Naive thymus-derived CD8-positive, alpha-beta T cell (primary cell): ENCODE data around the gene ESPN. TPM values are rescaled to one million over a fixed set of nuclear protein-coding genes. Genes with fewer than 3 reads are reported as not detected.
"Not testable (repeated sequence)": the region's sequence is repeated elsewhere in the genome, so short reads cannot be mapped to it uniquely, and the experiment has no call there.

ENCODE experiments used
- ATAC-seq, 2 donors: fragments of 150-1000 bp; cut with Tn5 transposase in 1 of 2; sonication (Bioruptor Pico), chemical (Tn5 transposase) in 1 of 2; 1 replicate in 1 of 2; 2 replicates in 1 of 2; pipeline ENCODE4 v1.10.0; 2021; ENCODE audit warnings: mild to moderate bottlenecking in 2 of 2, moderate library complexity in 2 of 2
- POLR2A ChIA-PET: fragments of 350-600 bp; sonication (Branson Sonifier 250); formaldehyde crosslinking; loops from one replicate; lab custom pipeline; 2021; ENCODE audit warnings: antibody characterized with exemption; lab: Charles Lee
- DNase-seq, 10 donors: peaks; one replicate each; pipeline versions ENCODE4 v3.0.0 to v3.0.0-alpha.2; 2020 to 2022
- H3K27ac Mint-ChIP-seq, 10 donors: one replicate each; pipeline ENCODE4 v1.8.0; 2020 to 2022; ENCODE audit warnings: mild to moderate bottlenecking in 10 of 10, mixed read lengths in 10 of 10, moderate library complexity in 4 of 10, inconsistent platforms in 1 of 10
- H3K27me3 Mint-ChIP-seq, 5 donors: one replicate each; pipeline ENCODE4 v1.8.0; 2021 to 2022; ENCODE audit warnings: mixed read lengths in 5 of 5
- H3K36me3 Mint-ChIP-seq, 3 donors: one replicate each; pipeline ENCODE4 v1.8.0; 2020 to 2022; ENCODE audit warnings: mixed read lengths in 3 of 3, mild to moderate bottlenecking in 2 of 3, inconsistent platforms in 1 of 3
- H3K4me1 Mint-ChIP-seq, 4 donors: one replicate each; pipeline ENCODE4 v1.8.0; 2021 to 2022; ENCODE audit warnings: mixed read lengths in 4 of 4
- H3K4me3 Mint-ChIP-seq, 10 donors: one replicate each; pipeline ENCODE4 v1.8.0; 2020 to 2022; ENCODE audit warnings: mild to moderate bottlenecking in 10 of 10, mixed read lengths in 10 of 10, moderate library complexity in 6 of 10, inconsistent platforms in 1 of 10
- H3K9me3 Mint-ChIP-seq, 9 donors: one replicate each; pipeline ENCODE4 v1.8.0; 2020 to 2022; ENCODE audit warnings: mixed read lengths in 9 of 9, mild to moderate bottlenecking in 3 of 9, inconsistent platforms in 1 of 9, moderate library complexity in 1 of 9
- polyA plus RNA-seq, 3 donors: library from polyadenylated mRNA; unstranded; fragments of 300-500 nt; fragmentation: Illumina TruSeq; gene quantifications; one replicate each; pipeline ENCODE4 v1.2.3, GENCODE V29; 2021
- total RNA-seq, 8 experiments: library from RNA in 2 of 8; stranded (reverse) in 2 of 8; gene quantifications; one replicate each; pipeline ENCODE4 v1.2.3 and lab custom pipeline; 2021 to 2026

ESPN gene
- total and polyA plus RNA-seq, 5 experiments from 2014 or later, result 0.12 to 2.4 (median 0.81) TPM

- H3K36me3 Mint-ChIP-seq, result peaks cover 0 to 2% (median 0%) of the 10 kb centered on the region in 3 donors
- peaks cover 0 to 14% (median 7%) of the 10 kb centered on the region in 5 donors for H3K27me3 Mint-ChIP-seq
- H3K9me3 Mint-ChIP-seq, result no peaks in the 10 kb centered on the region
- H3K27ac Mint-ChIP-seq, result peak overlapping the region in 8 of 10 donors; percentile 42 to 86 (median 76)
- peaks cover 19 to 42% (median 35%) of the 10 kb centered on the region in 4 donors for H3K4me1 Mint-ChIP-seq
- ATAC-seq (no peak), DNase-seq (no peak)
- H3K4me3 Mint-ChIP-seq, result peak overlapping the region; percentile 76 to 87 (median 82)
- POLR2A ChIA-PET, result interaction anchor here (0.5 to 6.2 kb wide), 9 partner anchors 8 to 130 kb away, joined by 3 to 43 read pairs (median 9); partner anchors contain the start of genes ESPN, KLHL21, NOL9 and TAS1R1
These were observed 67.4 kb downstream of the ESPN start for GRCh38 chr1:6491966-6492365.

- peaks cover 17 to 50% (median 39%) of the 10 kb centered on the region in 4 donors for H3K4me1 Mint-ChIP-seq
- DNase-seq, H3K27me3 Mint-ChIP-seq, H3K9me3 Mint-ChIP-seq, ATAC-seq, H3K36me3 Mint-ChIP-seq, H3K4me3 Mint-ChIP-seq: not testable (repeated sequence)
- peak overlapping the region in 1 of 10 donors; percentile 40 for H3K27ac Mint-ChIP-seq
- POLR2A ChIA-PET, result interaction anchor here (1.3 to 6.2 kb wide), 3 partner anchors 52 to 106 kb away, joined by 3 to 43 read pairs (median 30); partner anchors contain the start of genes NOL9 and TAS1R1
These were observed 69.3 kb downstream of the ESPN start for GRCh38 chr1:6493834-6494223.

GRCh38 chr1:6494627-6495026, 70.1 kb downstream of the ESPN start:
- POLR2A ChIA-PET, result interaction anchor here (0.7 to 1.3 kb wide), 3 partner anchors 26 to 108 kb away, joined by 3 to 4 read pairs (median 3); partner anchors contain the start of gene KLHL21
- Mint-ChIP-seq H3K4me1 (peaks cover 17 to 50% (median 39%) of the 10 kb centered on the region in 4 donors), H3K27ac (peak overlapping the region in 5 of 10 donors; percentile 15 to 85 (median 37))

DNA sequence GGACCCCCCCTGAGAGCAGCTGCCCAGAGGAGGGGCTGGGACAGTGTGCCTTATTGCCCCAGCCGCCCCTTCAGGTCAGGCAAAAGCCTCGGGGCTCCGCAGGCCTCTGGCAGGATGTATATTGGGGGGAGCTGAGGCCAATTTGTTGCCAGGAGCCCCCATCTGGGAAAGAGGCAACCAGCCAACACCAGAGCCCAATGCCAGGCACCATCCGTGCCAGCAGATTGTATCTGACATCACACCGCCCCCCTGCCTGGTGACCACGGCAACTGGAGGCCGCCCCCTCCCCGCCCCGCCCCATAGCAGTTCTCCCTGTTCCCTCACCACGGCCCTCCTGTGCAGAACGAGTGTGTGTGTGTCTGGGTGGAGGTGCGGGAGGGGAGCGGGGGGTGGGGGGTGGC, 70.5 kb downstream of the ESPN start:
- ATAC-seq, result peak in 1 of 2 donors; percentile 15
- H3K4me3 Mint-ChIP-seq, result no peak overlapping the region
- peak overlapping the region in 3 of 10 donors; percentile 14 to 85 (median 37) for H3K27ac Mint-ChIP-seq
- H3K4me1 Mint-ChIP-seq, result peaks cover 17 to 50% (median 37%) of the 10 kb centered on the region in 4 donors
- peaks cover 0 to 2% (median 0%) of the 10 kb centered on the region in 3 donors for H3K36me3 Mint-ChIP-seq
- H3K27me3 Mint-ChIP-seq, result peaks cover 0 to 7% (median 0%) of the 10 kb centered on the region in 5 donors
- POLR2A ChIA-PET, result interaction anchor here (0.6 to 1.3 kb wide), 5 partner anchors 26 to 108 kb away, joined by 3 to 5 read pairs (median 3); partner anchors contain the start of gene KLHL21
- no peaks in the 10 kb centered on the region for H3K9me3 Mint-ChIP-seq
- DNase-seq, result no peak

More at GRCh38 chr1:6494627-6495026, 70.1 kb downstream of the ESPN start:
- peaks cover 0 to 7% (median 0%) of the 10 kb centered on the region in 5 donors for H3K27me3 Mint-ChIP-seq
- H3K4me3 Mint-ChIP-seq, result peak overlapping the region in 1 of 10 donors; percentile 69
- ATAC-seq (no peak), DNase-seq (no peak)
- H3K9me3 Mint-ChIP-seq, result no peaks in the 10 kb centered on the region
- H3K36me3 Mint-ChIP-seq, result peaks cover 0 to 2% (median 0%) of the 10 kb centered on the region in 3 donors

GRCh38 chr1:6495540-6496364, 71.2 kb downstream of the ESPN start:
- H3K9me3 Mint-ChIP-seq, result no peaks in the 10 kb centered on the region
- H3K4me3 Mint-ChIP-seq, result peak overlapping the region; percentile 39 to 73 (median 54)
- ATAC-seq (no peak), DNase-seq (no peak)
- peak overlapping the region in 8 of 10 donors; percentile 27 to 83 (median 68) for H3K27ac Mint-ChIP-seq
- POLR2A ChIA-PET, result interaction anchor here (0.6 to 1.3 kb wide), 6 partner anchors 11 to 107 kb away, joined by 3 to 6 read pairs (median 4); partner anchors contain the start of gene KLHL21
- H3K4me1 Mint-ChIP-seq, result peaks cover 14 to 50% (median 35%) of the 10 kb centered on the region in 4 donors
- peaks cover 0 to 9% (median 0%) of the 10 kb centered on the region in 5 donors for H3K27me3 Mint-ChIP-seq
- peaks cover 0 to 2% (median 0%) of the 10 kb centered on the region in 3 donors for H3K36me3 Mint-ChIP-seq

- Mint-ChIP-seq H3K4me3 (peak overlapping the region; percentile 47 to 73 (median 62)), H3K27me3 (peaks cover 0 to 15% (median 2%) of the 10 kb centered on the region in 5 donors), H3K27ac (peak overlapping the region in 5 of 10 donors; percentile 48 to 83 (median 68)), H3K4me1 (peaks cover 12 to 46% (median 31%) of the 10 kb centered on the region in 4 donors), H3K36me3 (peaks cover 0 to 2% (median 0%) of the 10 kb centered on the region in 3 donors), H3K9me3 (no peaks in the 10 kb centered on the region)
- DNase-seq (no peak), ATAC-seq (no peak)
- POLR2A ChIA-PET, result interaction anchor here (0.6 to 1.3 kb wide), 3 partner anchors 11 to 65 kb away, joined by 3 to 6 read pairs (median 4); no protein-coding TSS in a partner anchor
These were observed 71.8 kb downstream of the ESPN start for GRCh38 chr1:6496365-6496721.

GRCh38 chr1:6496890-6497214, 72.3 kb downstream of the ESPN start:
- H3K4me3 Mint-ChIP-seq, result peak overlapping the region; percentile 47 to 81 (median 64)
- ATAC-seq (peak in 1 of 2 donors; percentile 2), DNase-seq (no peak)
- H3K4me1 Mint-ChIP-seq, result peaks cover 7 to 41% (median 26%) of the 10 kb centered on the region in 4 donors
- POLR2A ChIA-PET, result no interaction called here
- H3K36me3 Mint-ChIP-seq, result peaks cover 0 to 2% (median 0%) of the 10 kb centered on the region in 3 donors
- H3K9me3 Mint-ChIP-seq, result no peaks in the 10 kb centered on the region
- H3K27ac Mint-ChIP-seq, result peak overlapping the region in 3 of 10 donors; percentile 3 to 60 (median 57)
- peaks cover 0 to 20% (median 3%) of the 10 kb centered on the region in 5 donors for H3K27me3 Mint-ChIP-seq

GRCh38 chr1:6497215-6497866, 72.8 kb downstream of the ESPN start:
- POLR2A ChIA-PET, result interaction anchor here (1.0 kb wide), 1 partner anchor 32 kb away, joined by 4 read pairs; the partner anchor contains the start of gene TNFRSF25
- H3K4me3 Mint-ChIP-seq, result peak overlapping the region; percentile 68 to 88 (median 82)
- peaks cover 0 to 2% (median 0%) of the 10 kb centered on the region in 3 donors for H3K36me3 Mint-ChIP-seq
- peak overlapping the region in 5 of 10 donors; percentile 69 to 85 (median 80) for H3K27ac Mint-ChIP-seq
- H3K4me1 Mint-ChIP-seq, result peaks cover 6 to 37% (median 23%) of the 10 kb centered on the region in 4 donors
- peak; percentile 31 to 84 (median 51) for DNase-seq
- ATAC-seq, result peak; percentile 52 to 85
- H3K9me3 Mint-ChIP-seq, result no peaks in the 10 kb centered on the region
- peaks cover 0 to 20% (median 3%) of the 10 kb centered on the region in 5 donors for H3K27me3 Mint-ChIP-seq

GRCh38 chr1:6497867-6498575, 73.4 kb downstream of the ESPN start:
- DNase-seq (no peak), ATAC-seq (no peak)
- POLR2A ChIA-PET, result interaction anchor here (0.8 to 2.2 kb wide), 4 partner anchors 8 to 47 kb away, joined by 3 to 9 read pairs (median 4); partner anchors contain the start of genes PLEKHG5 and TNFRSF25
- Mint-ChIP-seq H3K27ac (peak overlapping the region in 7 of 10 donors; percentile 65 to 85 (median 75)), H3K36me3 (peaks cover 0 to 2% (median 0%) of the 10 kb centered on the region in 3 donors), H3K4me1 (peaks cover 6 to 30% (median 19%) of the 10 kb centered on the region in 4 donors), H3K9me3 (no peaks in the 10 kb centered on the region), H3K4me3 (peak overlapping the region; percentile 68 to 88 (median 82)), H3K27me3 (peaks cover 0 to 20% (median 3%) of the 10 kb centered on the region in 5 donors)

GRCh38 chr1:6498576-6499111, 74.1 kb downstream of the ESPN start:
- DNase-seq, result no peak
- Mint-ChIP-seq H3K4me1 (peaks cover 4 to 26% (median 15%) of the 10 kb centered on the region in 4 donors), H3K36me3 (peaks cover 0 to 2% (median 0%) of the 10 kb centered on the region in 3 donors), H3K27ac (no peak overlapping the region), H3K9me3 (no peaks in the 10 kb centered on the region), H3K4me3 (peak overlapping the region in 8 of 10 donors; percentile 33 to 83 (median 60)), H3K27me3 (peaks cover 0 to 20% (median 3%) of the 10 kb centered on the region in 5 donors)
- POLR2A ChIA-PET, result interaction anchor here (0.8 to 2.2 kb wide), 6 partner anchors 8 to 56 kb away, joined by 3 to 9 read pairs (median 4); partner anchors contain the start of genes NOL9, PLEKHG5 and TNFRSF25
- no peak for ATAC-seq

DNA sequence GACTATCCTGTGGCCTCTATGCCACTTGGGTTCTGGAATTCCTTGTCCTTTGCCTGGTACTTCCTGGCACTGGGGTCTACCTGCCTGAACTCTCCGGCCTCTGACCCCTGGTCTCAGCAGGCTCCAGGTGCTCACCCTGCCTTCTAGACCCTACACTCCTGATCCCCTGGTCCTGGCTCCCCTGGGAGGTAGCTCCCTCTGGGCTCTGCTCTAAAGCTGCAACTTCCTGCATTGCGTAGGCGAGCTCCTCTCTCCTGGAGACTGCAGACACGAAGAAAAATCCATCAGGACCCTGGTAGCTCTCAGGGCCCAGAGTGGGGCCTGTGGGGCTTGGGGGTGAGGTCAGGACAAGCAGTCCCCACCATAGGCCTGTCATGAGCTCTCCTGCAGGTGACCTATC, 74.7 kb downstream of the ESPN start:
- peaks cover 0 to 20% (median 3%) of the 10 kb centered on the region in 5 donors for H3K27me3 Mint-ChIP-seq
- no peaks in the 10 kb centered on the region for H3K9me3 Mint-ChIP-seq
- H3K4me3 Mint-ChIP-seq, result peak overlapping the region in 8 of 10 donors; percentile 31 to 80 (median 50)
- ATAC-seq (no peak), DNase-seq (no peak)
- peaks cover 0 to 2% (median 0%) of the 10 kb centered on the region in 3 donors for H3K36me3 Mint-ChIP-seq
- H3K27ac Mint-ChIP-seq, result no peak overlapping the region
- peaks cover 4 to 26% (median 15%) of the 10 kb centered on the region in 4 donors for H3K4me1 Mint-ChIP-seq
- POLR2A ChIA-PET, result interaction anchor here (0.5 to 2.2 kb wide), 5 partner anchors 9 to 146 kb away, joined by 3 to 9 read pairs (median 3); partner anchors contain the start of genes NOL9 and PLEKHG5
